Osteoblast (primary cell): Measurements from ENCODE around the gene RIOK1. TPM values are rescaled to one million over a fixed set of nuclear protein-coding genes. Genes with fewer than 3 reads are reported as not detected.

ENCODE experiments used
- DNase-seq: peaks from one replicate; pipeline ENCODE4 v3.0.0; 2011; ENCODE audit warnings: low spot score, mixed read lengths; ENCODE audit not compliant: insufficient read length; ENCODE audit errors: missing footprints
- H2AFZ ChIP-seq: 2 replicates; pipeline ENCODE4 v1.6.0; 2011; ENCODE audit warnings: mild to moderate bottlenecking, low read length
- H3K27ac ChIP-seq: 2 replicates; pipeline ENCODE4 v1.5.1; 2011; ENCODE audit warnings: mild to moderate bottlenecking, low read depth, low read length, moderate library complexity
- H3K27me3 ChIP-seq: 2 replicates; pipeline ENCODE4 v1.6.0; 2012; ENCODE audit warnings: mild to moderate bottlenecking, control low read depth, inconsistent platforms, low read length, moderate library complexity; ENCODE audit not compliant: insufficient read depth
- H3K36me3 ChIP-seq: 2 replicates; pipeline ENCODE4 v1.5.1; 2011; ENCODE audit warnings: mild to moderate bottlenecking, low read length, control low read depth, moderate library complexity; ENCODE audit not compliant: insufficient read depth
- H3K4me1 ChIP-seq: 2 replicates; pipeline ENCODE4 v1.5.1; 2011; ENCODE audit warnings: mild to moderate bottlenecking, low read length, control low read depth, moderate library complexity; ENCODE audit not compliant: insufficient read depth
- H3K4me2 ChIP-seq: 2 replicates; pipeline ENCODE4 v1.6.0; 2011; ENCODE audit warnings: mild to moderate bottlenecking, low read length; ENCODE audit not compliant: insufficient read depth
- H3K4me3 ChIP-seq: fragments of 200-600 bp; sonication (generic); 3 replicates; pipeline ENCODE4 v1.5.1; 2012; ENCODE audit warnings: mild to moderate bottlenecking, low read length, inconsistent platforms; ENCODE audit not compliant: insufficient read depth
- H3K79me2 ChIP-seq: 2 replicates; pipeline ENCODE4 v1.6.0; 2012; ENCODE audit warnings: mild to moderate bottlenecking, low read length, control low read depth, inconsistent platforms; ENCODE audit not compliant: insufficient read depth
- H3K9me3 ChIP-seq: 2 replicates; pipeline ENCODE4 v1.5.1; 2011; ENCODE audit warnings: low read depth, low read length, control low read depth
- H4K20me1 ChIP-seq: 2 replicates; pipeline ENCODE4 v1.6.0; 2012; ENCODE audit warnings: mild to moderate bottlenecking, low read length, control low read depth; ENCODE audit not compliant: insufficient read depth
- CTCF ChIP-seq: IDR thresholded peaks from 2 replicates; pipeline ENCODE4 v1.5.1; 2011; ENCODE audit warnings: mild to moderate bottlenecking, low read depth, low read length, moderate library complexity; ENCODE audit errors: extremely low read depth
- total RNA-seq: library from RNA; depleted of rRNA; stranded (reverse); fragments of >200 nt; gene quantifications from 2 replicates; pipeline ENCODE4 v1.2.3, GENCODE V29; 2012

RIOK1 gene
- total RNA-seq, 1 donor: 14.1 TPM

GRCh38 chr6:7419065-7419464 lies 29.5 kb downstream of the RIOK1 start:
- peaks cover 24% of the 10 kb centered on the region for H3K36me3 ChIP-seq
- no peaks in the 10 kb centered on the region for H3K79me2 ChIP-seq
- H3K4me2 ChIP-seq: no peak overlapping the region
- no peaks in the 10 kb centered on the region for H3K9me3 ChIP-seq
- H2AFZ ChIP-seq: no peak overlapping the region
- no peak for DNase-seq
- peaks cover 5% of the 10 kb centered on the region for H3K4me1 ChIP-seq
- H3K4me3 ChIP-seq: no peak overlapping the region
- H3K27ac ChIP-seq: no peak overlapping the region
- no peaks in the 10 kb centered on the region for H3K27me3 ChIP-seq
- no peak for TF ChIP-seq CTCF
- no peaks in the 10 kb centered on the region for H4K20me1 ChIP-seq

DNA sequence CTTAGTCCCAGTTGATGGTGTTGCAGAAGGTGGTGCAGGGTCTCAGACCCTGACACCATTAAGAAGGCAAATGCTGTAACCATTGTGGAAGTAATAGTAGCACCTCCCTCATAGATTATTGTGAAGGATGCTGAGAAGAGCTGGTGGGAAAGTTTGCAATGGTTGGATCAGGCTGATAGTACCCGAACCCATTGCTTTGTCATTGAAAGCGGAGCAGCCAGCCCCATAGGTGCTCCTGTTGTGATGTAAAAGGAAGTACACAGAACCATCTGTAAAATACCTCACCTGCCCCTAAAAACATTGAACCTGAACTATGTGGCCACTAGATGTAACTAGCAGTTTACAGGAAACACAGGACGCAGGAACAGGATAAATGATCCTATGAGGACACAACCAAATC lies 31.5 kb downstream of the RIOK1 start:
- no peak for TF ChIP-seq CTCF
- H2AFZ ChIP-seq: no peak overlapping the region
- H4K20me1 ChIP-seq: no peaks in the 10 kb centered on the region
- no peaks in the 10 kb centered on the region for H3K4me1 ChIP-seq
- H3K27me3 ChIP-seq: no peaks in the 10 kb centered on the region
- no peak overlapping the region for H3K27ac ChIP-seq
- H3K9me3 ChIP-seq: no peaks in the 10 kb centered on the region
- no peak for DNase-seq
- no peak overlapping the region for H3K4me2 ChIP-seq
- no peak overlapping the region for H3K4me3 ChIP-seq
- H3K79me2 ChIP-seq: no peaks in the 10 kb centered on the region
- peaks cover 13% of the 10 kb centered on the region for H3K36me3 ChIP-seq

DNA sequence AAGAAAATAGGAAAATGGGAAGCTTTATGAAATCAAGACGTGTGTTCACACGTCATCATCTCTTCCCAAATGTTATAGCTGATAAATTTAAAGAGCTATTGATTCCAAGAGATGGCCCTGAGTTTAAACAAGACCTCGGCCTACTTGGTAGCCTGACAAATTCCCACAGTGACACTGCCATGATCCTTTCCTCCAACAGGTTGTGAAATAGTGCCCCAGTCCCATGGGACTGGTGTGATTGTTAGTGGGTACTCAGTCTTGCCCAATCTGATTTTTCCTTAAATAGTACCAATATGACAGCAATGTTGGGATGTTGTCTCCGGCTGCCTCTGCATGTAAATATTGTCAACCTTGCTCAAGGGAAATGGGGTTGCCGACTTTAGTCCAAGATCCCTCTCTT lies 34.5 kb downstream of the RIOK1 start:
- Histone ChIP-seq H3K79me2 (no peaks in the 10 kb centered on the region), H2AFZ (no peak overlapping the region), H3K4me1 (no peaks in the 10 kb centered on the region), H4K20me1 (no peaks in the 10 kb centered on the region), H3K27ac (no peak overlapping the region), H3K36me3 (no peaks in the 10 kb centered on the region), H3K4me2 (no peak overlapping the region), H3K4me3 (no peak overlapping the region), H3K9me3 (no peaks in the 10 kb centered on the region), H3K27me3 (no peaks in the 10 kb centered on the region)
- no peak for DNase-seq
- TF ChIP-seq CTCF: no peak

DNA sequence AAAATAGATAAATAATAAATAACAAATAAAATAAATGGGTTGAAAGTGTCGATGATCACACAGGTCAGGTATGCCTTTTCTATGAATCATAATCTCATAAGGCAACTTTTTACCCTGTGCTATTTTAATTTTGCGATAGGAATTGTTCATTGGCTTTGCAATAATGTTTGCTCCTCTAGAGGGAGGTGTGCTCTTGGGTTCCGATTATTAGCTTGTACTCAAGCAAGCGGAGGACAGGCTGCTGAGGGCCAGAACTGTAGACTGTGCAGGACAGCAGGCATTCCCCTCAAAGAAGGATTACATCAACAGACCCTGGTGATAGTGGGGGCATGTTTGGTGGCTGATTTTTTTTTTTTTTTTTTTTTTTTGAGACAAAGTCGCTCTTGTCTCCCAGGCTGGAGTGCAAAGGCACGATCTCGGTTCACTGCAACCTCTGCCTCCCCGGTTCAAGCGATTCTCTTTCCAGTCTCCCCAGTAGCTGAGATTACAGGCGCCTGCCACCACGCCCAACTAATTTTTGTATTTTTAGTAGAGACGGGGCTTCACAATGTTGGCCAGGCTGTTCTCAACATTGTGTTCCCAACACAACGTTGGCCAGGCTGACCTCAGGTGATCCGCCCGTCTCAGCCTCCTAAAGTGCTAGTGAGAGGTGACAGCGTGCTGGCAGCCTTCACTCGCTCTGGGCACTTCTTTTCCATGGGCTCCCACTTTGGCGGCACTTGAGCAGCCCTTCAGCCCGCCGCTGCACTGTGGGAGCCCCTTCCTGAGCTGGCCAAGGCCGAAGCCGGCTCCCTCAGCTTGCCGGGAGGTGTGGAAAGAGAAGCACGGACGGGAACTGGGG lies 35.6 kb downstream of the RIOK1 start:
- Histone ChIP-seq H3K4me2 (no peak overlapping the region), H3K4me1 (no peaks in the 10 kb centered on the region), H3K4me3 (no peak overlapping the region), H2AFZ (no peak overlapping the region), H3K9me3 (no peaks in the 10 kb centered on the region), H3K27me3 (no peaks in the 10 kb centered on the region), H3K79me2 (no peaks in the 10 kb centered on the region), H3K36me3 (no peaks in the 10 kb centered on the region), H4K20me1 (no peaks in the 10 kb centered on the region), H3K27ac (no peak overlapping the region)
- DNase-seq: peak; percentile 94
- TF ChIP-seq CTCF: peak; percentile 73
